PC-3 (cell line): ENCODE results near the gene ARHGEF38. TPM values are rescaled to one million over a fixed set of nuclear protein-coding genes. Genes with fewer than 3 reads are reported as not detected.

Experiments used
- ATAC-seq: fragments of 200-7000 bp; cut with Tn5 transposase; 2 replicates; pipeline ENCODE4 v1.9.1; 2020; ENCODE audit warnings: mild to moderate bottlenecking, moderate library complexity
- BruUV-seq: library from RNA; stranded (reverse); fragments of 400-500 nt; replicated peaks from 2 replicates; lab custom pipeline; 2021; lab: Mats Ljungman, UMichigan
- CTCF ChIA-PET: fragments of 300-600 bp; sonication (Branson Sonifier 250); formaldehyde crosslinking; loops from one replicate; lab custom pipeline; 2022; ENCODE audit warnings: antibody characterized with exemption; lab: Charles Lee
- POLR2A ChIA-PET: fragments of 300-600 bp; sonication (Branson Sonifier 250); formaldehyde crosslinking; loops from one replicate; lab custom pipeline; 2022; ENCODE audit warnings: antibody characterized with exemption; ENCODE audit not compliant: unreplicated experiment; lab: Charles Lee
- DNase-seq: peaks from one replicate; pipeline ENCODE4 v3.0.0-alpha.2; 2015
- H2AFZ ChIP-seq: fragments of 300-600 bp; sonication (generic); 2 replicates; pipeline ENCODE4 v1.6.0; 2016; ENCODE audit warnings: antibody characterized with exemption, low read length
- H3F3A ChIP-seq: fragments of 300-600 bp; sonication (generic); one replicate; pipeline ENCODE4 v1.6.0; 2017; ENCODE audit warnings: antibody characterized with exemption, low read length, control low read depth, mild to moderate bottlenecking; ENCODE audit not compliant: unreplicated experiment
- H3K27ac ChIP-seq: fragments of 300-600 bp; sonication (generic); 2 replicates; pipeline ENCODE4 v1.5.1; 2016; ENCODE audit warnings: mild to moderate bottlenecking, low read length
- H3K27me3 ChIP-seq: fragments of 300-600 bp; sonication (generic); 2 replicates; pipeline ENCODE4 v1.6.1; 2016; ENCODE audit warnings: low read length, mixed read lengths
- H3K36me3 ChIP-seq: fragments of 300-600 bp; sonication (generic); 2 replicates; pipeline ENCODE4 v1.6.1; 2016; ENCODE audit warnings: low read depth, mixed run types, low read length, mixed read lengths
- H3K4me1 ChIP-seq: fragments of 300-600 bp; sonication (generic); 2 replicates; pipeline ENCODE4 v1.5.1; 2016; ENCODE audit warnings: low read length; ENCODE audit not compliant: insufficient read depth
- H3K4me2 ChIP-seq: fragments of 300-600 bp; sonication (generic); 2 replicates; pipeline ENCODE4 v1.6.0; 2016; ENCODE audit warnings: low read length
- H3K4me3 ChIP-seq: fragments of 300-600 bp; sonication (generic); 2 replicates; pipeline ENCODE4 v1.5.1; 2016; ENCODE audit warnings: mild to moderate bottlenecking, low read length, mixed read lengths
- H3K79me2 ChIP-seq: fragments of 300-600 bp; sonication (generic); 2 replicates; pipeline ENCODE4 v1.6.1; 2017; ENCODE audit warnings: low read length, mixed read lengths
- H3K9ac ChIP-seq: fragments of 300-600 bp; sonication (generic); 2 replicates; pipeline ENCODE4 v1.6.0; 2016; ENCODE audit warnings: mild to moderate bottlenecking, low read length
- H3K9me2 ChIP-seq: fragments of 300-600 bp; sonication (generic); replicated peaks from 2 replicates; pipeline ENCODE4 v1.6.1; 2016; ENCODE audit warnings: mixed run types, low read length, mixed read lengths
- H3K9me3 ChIP-seq: fragments of 300-600 bp; sonication (generic); 2 replicates; pipeline ENCODE4 v1.6.1; 2016; ENCODE audit warnings: low read length, mixed read lengths
- H4K20me1 ChIP-seq: fragments of 300-600 bp; sonication (generic); 2 replicates; pipeline ENCODE4 v1.6.1; 2016; ENCODE audit warnings: low read length, mixed read lengths
- EZH2 ChIP-seq: fragments of 300-600 bp; sonication (generic); IDR thresholded peaks from one replicate; pipeline ENCODE4 v1.6.1; 2017; ENCODE audit warnings: antibody characterized with exemption, mild to moderate bottlenecking, low read length; ENCODE audit not compliant: unreplicated experiment
- EZH2phosphoT487 ChIP-seq: fragments of 300-600 bp; sonication (generic); IDR thresholded peaks from 2 replicates; pipeline ENCODE4 v1.6.1; 2018; ENCODE audit warnings: mild to moderate bottlenecking, antibody characterized with exemption, low read length, borderline replicate concordance
- intact Hi-C: fragments of 100-400 bp; cut with micrococcal nuclease; formaldehyde crosslinking; loops from 2 replicates; pipeline ENCODE4 v1.9.0; 2023
- total RNA-seq: library from RNA; depleted of rRNA; stranded (reverse); fragments of >200 nt; gene quantifications from 2 replicates; pipeline ENCODE4 v1.2.3, GENCODE V29; 2014
- TF ChIP-seq, protein P1 (sequence below): fragments of 300-600 bp; sonication (generic); conservative IDR thresholded peaks from 2 replicates; pipeline ENCODE4 v1.5.1; 2017; ENCODE audit warnings: antibody characterized with exemption, low read depth, mild to moderate bottlenecking, low read length

Gene ARHGEF38
- total RNA-seq, 1 experiment from 2014 or later: 2.0 TPM

DNA sequence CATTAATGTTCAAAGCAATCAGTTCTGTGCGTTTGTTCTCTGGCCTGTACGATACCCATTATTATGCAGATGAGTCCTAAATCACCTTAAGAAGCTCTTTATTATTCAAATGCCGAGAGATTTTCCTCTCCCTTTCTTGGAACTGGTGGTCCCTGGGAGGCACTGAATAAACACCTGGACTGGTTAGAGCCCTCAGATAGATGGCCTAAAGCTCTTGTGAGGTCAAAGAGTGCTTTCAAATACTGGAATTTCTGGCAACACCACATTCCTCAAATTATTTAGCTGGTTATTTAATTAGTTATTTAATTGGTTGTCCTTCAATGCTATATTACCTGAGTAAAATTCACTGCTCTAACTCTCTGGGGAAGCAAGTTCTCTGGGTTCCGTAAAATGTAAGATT is 3.0 kb downstream of the ARHGEF38 start:
- BruUV-seq: no TSS peak
- Histone ChIP-seq H3K9me3 (no peaks in the 10 kb centered on the region), H3K4me3 (no peak overlapping the region), H3K27ac (no peak overlapping the region), H3K27me3 (no peaks in the 10 kb centered on the region), H3K9ac (no peak overlapping the region), H3K79me2 (peaks cover 10% of the 10 kb centered on the region; the same call in 1 of the 2 replicates), H3F3A (no peaks in the 10 kb centered on the region), H4K20me1 (no peaks in the 10 kb centered on the region), H3K9me2 (no peaks in the 10 kb centered on the region), H3K4me2 (no peak overlapping the region), H3K4me1 (peaks cover 43% of the 10 kb centered on the region), H2AFZ (no peak overlapping the region), H3K36me3 (no peaks in the 10 kb centered on the region)
- ChIA-PET POLR2A (no interaction called here), CTCF (no interaction called here)
- TF ChIP-seq EZH2 (no peak), EZH2phosphoT487 (no peak)
- TF ChIP-seq, protein P1, sequence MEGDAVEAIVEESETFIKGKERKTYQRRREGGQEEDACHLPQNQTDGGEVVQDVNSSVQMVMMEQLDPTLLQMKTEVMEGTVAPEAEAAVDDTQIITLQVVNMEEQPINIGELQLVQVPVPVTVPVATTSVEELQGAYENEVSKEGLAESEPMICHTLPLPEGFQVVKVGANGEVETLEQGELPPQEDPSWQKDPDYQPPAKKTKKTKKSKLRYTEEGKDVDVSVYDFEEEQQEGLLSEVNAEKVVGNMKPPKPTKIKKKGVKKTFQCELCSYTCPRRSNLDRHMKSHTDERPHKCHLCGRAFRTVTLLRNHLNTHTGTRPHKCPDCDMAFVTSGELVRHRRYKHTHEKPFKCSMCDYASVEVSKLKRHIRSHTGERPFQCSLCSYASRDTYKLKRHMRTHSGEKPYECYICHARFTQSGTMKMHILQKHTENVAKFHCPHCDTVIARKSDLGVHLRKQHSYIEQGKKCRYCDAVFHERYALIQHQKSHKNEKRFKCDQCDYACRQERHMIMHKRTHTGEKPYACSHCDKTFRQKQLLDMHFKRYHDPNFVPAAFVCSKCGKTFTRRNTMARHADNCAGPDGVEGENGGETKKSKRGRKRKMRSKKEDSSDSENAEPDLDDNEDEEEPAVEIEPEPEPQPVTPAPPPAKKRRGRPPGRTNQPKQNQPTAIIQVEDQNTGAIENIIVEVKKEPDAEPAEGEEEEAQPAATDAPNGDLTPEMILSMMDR: no peak
- intact Hi-C loops: loop anchor here (10.0 kb wide), 1 partner anchor 349 kb away; no protein-coding TSS in a partner anchor
- ATAC-seq (no peak), DNase-seq (no peak)

DNA sequence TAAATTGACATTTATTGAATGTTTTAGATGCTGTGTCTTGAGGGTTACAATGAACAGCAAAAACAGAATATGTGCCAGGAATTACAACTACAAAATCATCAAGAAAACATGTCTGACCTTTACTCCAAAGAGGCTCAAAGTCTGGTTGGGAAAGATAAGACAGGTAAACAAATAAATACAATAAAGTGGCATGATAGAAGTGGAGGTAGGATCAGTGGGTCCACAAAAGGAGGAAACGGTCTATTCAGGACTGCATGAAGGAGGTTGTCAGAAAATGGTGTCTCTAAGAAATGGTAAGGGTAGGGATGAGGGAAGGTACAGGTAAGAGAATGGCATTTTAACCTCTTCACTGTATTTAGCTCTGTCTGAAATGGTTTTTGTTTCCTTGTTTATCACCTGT is 3.8 kb downstream of the ARHGEF38 start:
- Histone ChIP-seq H3F3A (no peaks in the 10 kb centered on the region), H3K9me2 (no peaks in the 10 kb centered on the region), H3K79me2 (peaks cover 10% of the 10 kb centered on the region; the same call in 1 of the 2 replicates), H3K4me1 (peaks cover 35% of the 10 kb centered on the region), H3K9me3 (no peaks in the 10 kb centered on the region), H2AFZ (no peak overlapping the region), H3K9ac (no peak overlapping the region), H3K27me3 (no peaks in the 10 kb centered on the region), H3K36me3 (no peaks in the 10 kb centered on the region), H4K20me1 (no peaks in the 10 kb centered on the region), H3K27ac (no peak overlapping the region), H3K4me3 (no peak overlapping the region), H3K4me2 (no peak overlapping the region)
- no peak for TF ChIP-seq EZH2
- intact Hi-C loops: loop anchor here (10.0 kb wide), 1 partner anchor 349 kb away; no protein-coding TSS in a partner anchor
- DNase-seq (no peak), ATAC-seq (no peak)
- no TSS peak for BruUV-seq
- CTCF ChIA-PET: no interaction called here
- POLR2A ChIA-PET: no interaction called here

DNA sequence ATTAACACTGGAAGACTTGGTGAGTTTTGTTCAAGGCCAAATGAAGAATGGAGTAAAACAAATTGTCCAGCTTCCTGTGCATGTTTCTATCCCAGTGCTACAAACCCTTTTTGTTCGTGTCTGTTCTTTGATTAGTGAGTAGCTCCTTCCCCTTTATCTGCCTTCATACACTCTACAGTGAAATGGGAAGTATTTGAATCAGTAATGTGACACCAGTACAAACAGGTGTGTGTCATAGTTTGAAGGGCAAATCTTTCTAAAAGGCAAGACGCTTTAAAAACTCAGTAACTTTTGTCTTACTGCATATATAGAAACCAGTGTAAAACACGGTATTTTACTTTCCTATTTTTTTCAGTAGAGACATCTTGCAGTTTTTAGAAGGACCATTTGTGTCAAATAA is 5.9 kb downstream of the ARHGEF38 start:
- CTCF ChIA-PET: no interaction called here
- H4K20me1 ChIP-seq: no peaks in the 10 kb centered on the region
- intact Hi-C loops: loop anchor here (10.0 kb wide), 1 partner anchor 347 kb away; no protein-coding TSS in a partner anchor
- H3K9me3 ChIP-seq: no peaks in the 10 kb centered on the region
- no peaks in the 10 kb centered on the region for H3F3A ChIP-seq
- DNase-seq (peak; percentile 50), ATAC-seq (peak; percentile 89)
- no peak for TF ChIP-seq EZH2
- TF ChIP-seq EZH2phosphoT487: no peak
- TF ChIP-seq, protein P1: no peak
- H3K79me2 ChIP-seq: peaks cover 10% of the 10 kb centered on the region; the same call in 1 of the 2 replicates
- peaks cover 14% of the 10 kb centered on the region for H3K4me1 ChIP-seq
- POLR2A ChIA-PET: no interaction called here
- peak overlapping the region; percentile 53 for H3K4me2 ChIP-seq
- H3K4me3 ChIP-seq: no peak overlapping the region
- H3K27ac ChIP-seq: no peak overlapping the region
- H3K27me3 ChIP-seq: no peaks in the 10 kb centered on the region
- no peak overlapping the region for H3K9ac ChIP-seq
- H3K9me2 ChIP-seq: no peaks in the 10 kb centered on the region
- H2AFZ ChIP-seq: no peak overlapping the region
- H3K36me3 ChIP-seq: no peaks in the 10 kb centered on the region
- BruUV-seq: no TSS peak
